Measurements from ENCODE around the gene DCAF8L2. TPM values are rescaled to one million over a fixed set of nuclear protein-coding genes. Genes with fewer than 3 reads are reported as not detected.
"Not testable (repeated sequence)": the region's sequence is repeated elsewhere in the genome, so short reads cannot be mapped to it uniquely, and the experiment has no call there.

DCAF8L2 gene
- total RNA-seq, 2 donors from 2014 or later = not detected

DNA sequence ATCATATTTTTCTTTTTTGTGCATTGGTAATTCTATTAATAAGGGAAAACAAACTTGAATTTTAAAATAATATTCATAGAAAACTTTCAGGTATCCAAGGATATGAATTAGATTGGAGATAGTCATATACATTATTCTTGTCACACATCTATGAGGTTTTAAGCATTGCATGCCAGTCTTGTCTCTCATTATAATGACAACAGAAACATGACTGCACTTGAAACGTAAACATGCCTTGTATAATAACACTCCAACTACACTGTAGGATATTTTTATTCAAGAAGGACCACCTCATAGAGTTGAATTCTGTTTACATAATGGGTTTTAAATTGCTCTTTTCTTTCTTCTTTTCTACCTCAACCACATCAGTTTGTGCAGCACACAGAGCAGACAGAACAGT lies 104.5 kb downstream of the DCAF8L2 start:
- H3K27me3 Mint-ChIP-seq (ENCODE audit: low read depth) = no peaks in the 10 kb centered on the region
- H3K27ac Mint-ChIP-seq = no peak overlapping the region
- peaks cover 2 to 4% of the 10 kb centered on the region in 2 donors for H3K9me3 Mint-ChIP-seq
- H3K4me3 Mint-ChIP-seq = no peak overlapping the region
- no peaks in the 10 kb centered on the region for H3K36me3 Mint-ChIP-seq (ENCODE audit: insufficient read depth in 2 of 2)
- no peak for ATAC-seq (replicated peaks in 1 of 2)
- DNase-seq = no peak
- H3K4me1 Mint-ChIP-seq (ENCODE audit: low read depth) = no peaks in the 10 kb centered on the region

DNA sequence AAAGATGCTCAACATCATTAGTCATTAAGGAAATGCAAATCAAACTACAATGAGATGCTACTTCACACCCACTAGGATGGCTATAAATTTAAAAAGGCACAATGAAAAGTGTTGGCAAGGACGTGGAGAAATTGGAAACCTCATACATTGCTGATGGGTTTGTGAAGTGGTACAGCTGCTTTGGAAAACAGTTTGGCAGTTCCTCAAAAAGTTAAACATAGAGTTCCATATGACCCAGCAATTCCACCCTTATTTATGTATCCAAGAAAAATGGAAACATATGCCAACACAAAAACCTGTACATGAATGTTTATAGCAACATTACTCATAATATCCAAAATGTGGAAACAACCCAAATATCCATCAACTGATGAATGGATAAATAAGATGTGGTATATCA lies 116.4 kb downstream of the DCAF8L2 start:
- ATAC-seq (replicated peaks in 1 of 2) = no peak
- H3K36me3 Mint-ChIP-seq (ENCODE audit: insufficient read depth in 2 of 2) = no peaks in the 10 kb centered on the region
- no peak overlapping the region for H3K27ac Mint-ChIP-seq
- no peak for DNase-seq
- no peaks in the 10 kb centered on the region for H3K27me3 Mint-ChIP-seq (ENCODE audit: low read depth)
- H3K9me3 Mint-ChIP-seq = peaks cover 7 to 8% of the 10 kb centered on the region in 2 donors
- no peak overlapping the region for H3K4me3 Mint-ChIP-seq
- no peaks in the 10 kb centered on the region for H3K4me1 Mint-ChIP-seq (ENCODE audit: low read depth)

- H3K27me3 Mint-ChIP-seq (ENCODE audit: low read depth) = no peaks in the 10 kb centered on the region
- no peaks in the 10 kb centered on the region for H3K4me1 Mint-ChIP-seq (ENCODE audit: low read depth)
- H3K27ac Mint-ChIP-seq = no peak overlapping the region
- ATAC-seq (replicated peaks in 1 of 2) = no peak
- no peaks in the 10 kb centered on the region for H3K36me3 Mint-ChIP-seq (ENCODE audit: insufficient read depth in 2 of 2)
- H3K4me3 Mint-ChIP-seq = no peak overlapping the region
- DNase-seq = no peak
- peaks cover 3 to 6% of the 10 kb centered on the region in 2 donors for H3K9me3 Mint-ChIP-seq
Observed at GRCh38 chrX:27715610-27716009, 125.5 kb downstream of the DCAF8L2 start.

DNA sequence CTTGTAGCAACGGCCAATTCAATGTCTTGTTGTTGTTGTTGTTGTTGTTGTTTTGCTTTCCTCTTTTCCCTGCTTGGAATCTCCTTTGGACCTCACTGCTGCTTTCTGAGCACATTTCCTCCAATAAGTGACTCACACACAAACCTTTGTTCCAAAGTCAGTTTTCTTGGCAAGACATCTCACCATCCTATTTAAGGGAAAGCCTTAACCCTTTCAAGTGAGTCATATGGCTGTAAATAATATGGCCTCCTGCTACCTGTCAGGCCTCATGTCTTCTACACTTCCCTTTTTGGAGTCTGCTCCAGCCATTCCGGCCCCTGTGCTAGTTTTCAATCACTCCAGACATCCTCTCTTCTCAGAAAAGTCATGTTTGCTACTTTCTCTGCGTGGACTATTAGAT lies 138.1 kb downstream of the DCAF8L2 start:
- Mint-ChIP-seq H3K9me3 (no peaks in the 10 kb centered on the region), H3K4me3 (no peak overlapping the region), H3K27ac (no peak overlapping the region), H3K4me1 (ENCODE audit: low read depth) (no peaks in the 10 kb centered on the region), H3K27me3 (ENCODE audit: low read depth) (no peaks in the 10 kb centered on the region), H3K36me3 (ENCODE audit: insufficient read depth in 2 of 2) (no peaks in the 10 kb centered on the region)
- DNase-seq (no peak), ATAC-seq (replicated peaks in 1 of 2) (no peak)

- H3K4me3 Mint-ChIP-seq = no peak overlapping the region
- H3K9me3 Mint-ChIP-seq = no peaks in the 10 kb centered on the region
- no peaks in the 10 kb centered on the region for H3K36me3 Mint-ChIP-seq (ENCODE audit: insufficient read depth in 2 of 2)
- no peak for DNase-seq
- ATAC-seq (replicated peaks in 1 of 2) = no peak
- no peaks in the 10 kb centered on the region for H3K27me3 Mint-ChIP-seq (ENCODE audit: low read depth)
- H3K27ac Mint-ChIP-seq = no peak overlapping the region
- H3K4me1 Mint-ChIP-seq (ENCODE audit: low read depth) = no peaks in the 10 kb centered on the region
Observed at GRCh38 chrX:27731962-27732361, 141.8 kb downstream of the DCAF8L2 start.

DNA sequence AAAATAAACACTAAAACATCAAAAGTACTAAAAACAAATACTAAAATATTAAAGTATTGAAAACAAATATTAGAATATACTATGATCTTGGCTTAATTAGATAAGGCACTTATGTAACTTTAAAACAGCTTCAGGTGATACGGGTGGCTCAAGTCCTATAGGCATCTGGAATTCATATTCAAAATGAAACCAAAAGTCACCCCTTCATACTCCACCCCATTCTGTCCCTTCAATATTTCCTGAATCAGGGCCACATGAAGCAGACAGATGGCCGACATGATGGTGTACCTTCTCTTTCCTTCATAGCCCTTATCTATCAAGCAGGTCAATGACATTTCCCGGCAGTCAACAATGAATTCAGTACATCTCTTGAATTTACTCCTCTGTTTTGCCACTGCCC lies 145.8 kb downstream of the DCAF8L2 start:
- no peaks in the 10 kb centered on the region for H3K27me3 Mint-ChIP-seq (ENCODE audit: low read depth)
- DNase-seq (no peak), ATAC-seq (replicated peaks in 1 of 2) (no peak)
- H3K36me3 Mint-ChIP-seq (ENCODE audit: insufficient read depth in 2 of 2) = no peaks in the 10 kb centered on the region
- H3K4me1 Mint-ChIP-seq (ENCODE audit: low read depth) = no peaks in the 10 kb centered on the region
- no peak overlapping the region for H3K27ac Mint-ChIP-seq
- no peak overlapping the region for H3K4me3 Mint-ChIP-seq
- peaks cover 0 to 11% of the 10 kb centered on the region in 2 donors for H3K9me3 Mint-ChIP-seq

- DNase-seq = no peak
Observed at GRCh38 chrX:27740933-27741332, 150.8 kb downstream of the DCAF8L2 start.

DNA sequence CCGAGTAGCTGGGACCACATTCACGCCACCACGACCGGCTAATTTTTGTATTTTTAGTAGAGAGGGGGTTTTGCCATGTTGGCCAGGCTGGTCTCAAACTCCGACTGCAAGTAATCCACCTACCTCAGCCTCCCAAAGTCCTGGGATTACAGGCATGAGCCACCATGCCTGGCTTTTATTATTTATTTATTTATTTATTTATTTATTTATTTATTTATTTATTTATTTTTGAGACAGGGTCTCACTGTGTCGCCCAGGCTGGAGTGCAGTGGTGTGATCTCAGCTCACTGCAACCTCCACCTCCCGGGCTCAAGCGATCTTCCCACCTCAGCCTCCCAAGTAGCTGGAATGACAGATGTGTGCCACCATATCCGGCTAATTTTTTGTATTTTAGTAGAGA lies 153.4 kb downstream of the DCAF8L2 start:
- not testable (repeated sequence) for DNase-seq; H3K27ac Mint-ChIP-seq; H3K4me3 Mint-ChIP-seq; ATAC-seq (replicated peaks in 1 of 2); H3K4me1 Mint-ChIP-seq (ENCODE audit: low read depth); H3K27me3 Mint-ChIP-seq (ENCODE audit: low read depth); H3K36me3 Mint-ChIP-seq (ENCODE audit: insufficient read depth in 2 of 2)
- peaks cover 4 to 11% of the 10 kb centered on the region in 2 donors for H3K9me3 Mint-ChIP-seq

More at GRCh38 chrX:27740933-27741332, 150.8 kb downstream of the DCAF8L2 start:
- H3K27me3 Mint-ChIP-seq (ENCODE audit: low read depth) = no peaks in the 10 kb centered on the region
- H3K4me1 Mint-ChIP-seq (ENCODE audit: low read depth) = no peaks in the 10 kb centered on the region
- no peak for ATAC-seq (replicated peaks in 1 of 2)
- no peak overlapping the region for H3K27ac Mint-ChIP-seq
- H3K9me3 Mint-ChIP-seq = peaks cover 0 to 11% of the 10 kb centered on the region in 2 donors
- H3K4me3 Mint-ChIP-seq = no peak overlapping the region
- H3K36me3 Mint-ChIP-seq (ENCODE audit: insufficient read depth in 2 of 2) = no peaks in the 10 kb centered on the region

DNA sequence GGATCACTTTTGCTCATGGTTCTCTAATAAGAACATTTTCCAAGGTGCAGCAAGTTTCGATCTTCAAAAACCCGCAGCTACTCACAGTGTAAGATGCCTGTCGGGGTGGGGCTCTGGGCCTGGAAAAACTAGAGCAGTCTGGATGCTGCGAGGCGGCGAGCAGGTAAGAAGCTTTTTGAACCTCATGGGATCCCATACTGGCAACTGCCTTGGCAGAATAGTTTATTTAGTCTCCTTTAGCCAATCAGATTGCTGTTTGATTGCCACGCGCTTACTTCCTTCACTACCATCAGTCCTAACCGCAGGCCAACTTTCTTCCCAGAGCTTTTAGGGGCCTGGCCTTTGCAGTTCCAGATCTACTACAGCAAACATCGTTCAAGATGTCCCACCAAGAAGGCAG lies 156.4 kb downstream of the DCAF8L2 start:
- no peaks in the 10 kb centered on the region for H3K36me3 Mint-ChIP-seq (ENCODE audit: insufficient read depth in 2 of 2)
- H3K9me3 Mint-ChIP-seq = peaks cover 0 to 4% of the 10 kb centered on the region in 2 donors
- DNase-seq (no peak), ATAC-seq (replicated peaks in 1 of 2) (no peak)
- no peak overlapping the region for H3K4me3 Mint-ChIP-seq
- H3K27ac Mint-ChIP-seq = no peak overlapping the region
- H3K27me3 Mint-ChIP-seq (ENCODE audit: low read depth) = no peaks in the 10 kb centered on the region
- no peaks in the 10 kb centered on the region for H3K4me1 Mint-ChIP-seq (ENCODE audit: low read depth)

DNA sequence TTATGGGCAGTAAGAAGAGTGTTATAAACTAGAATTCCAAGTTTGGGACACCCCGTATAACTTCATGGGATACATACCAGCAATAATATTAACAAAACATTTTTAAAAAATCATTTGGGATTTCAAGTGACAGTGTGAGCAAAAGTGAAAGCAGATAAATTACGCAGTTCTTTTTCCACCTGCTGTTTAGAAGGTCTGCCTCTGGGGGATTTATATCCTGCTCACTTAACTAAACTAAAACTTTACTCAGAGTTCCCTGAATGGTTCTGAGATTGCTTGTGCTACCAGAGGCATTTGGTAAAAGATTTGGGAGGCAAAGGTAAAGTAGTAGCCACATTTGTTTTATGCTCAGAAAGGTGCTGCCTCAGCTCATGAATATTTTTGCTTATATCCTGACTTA lies 160.2 kb downstream of the DCAF8L2 start:
- ATAC-seq (replicated peaks in 1 of 2); H3K9me3 Mint-ChIP-seq; H3K36me3 Mint-ChIP-seq (ENCODE audit: insufficient read depth in 2 of 2); H3K4me1 Mint-ChIP-seq (ENCODE audit: low read depth); H3K27ac Mint-ChIP-seq; H3K4me3 Mint-ChIP-seq; DNase-seq; H3K27me3 Mint-ChIP-seq (ENCODE audit: low read depth): not testable (repeated sequence)

- DNase-seq (no peak), ATAC-seq (replicated peaks in 1 of 2) (no peak)
- Mint-ChIP-seq H3K4me1 (ENCODE audit: low read depth) (no peaks in the 10 kb centered on the region), H3K36me3 (ENCODE audit: insufficient read depth in 2 of 2) (peaks cover 0 to 3% of the 10 kb centered on the region in 2 donors), H3K9me3 (peaks cover 5 to 6% of the 10 kb centered on the region in 2 donors), H3K4me3 (no peak overlapping the region), H3K27me3 (ENCODE audit: low read depth) (no peaks in the 10 kb centered on the region), H3K27ac (no peak overlapping the region)
Observed at GRCh38 chrX:27751976-27752375, 161.8 kb downstream of the DCAF8L2 start.

DNA sequence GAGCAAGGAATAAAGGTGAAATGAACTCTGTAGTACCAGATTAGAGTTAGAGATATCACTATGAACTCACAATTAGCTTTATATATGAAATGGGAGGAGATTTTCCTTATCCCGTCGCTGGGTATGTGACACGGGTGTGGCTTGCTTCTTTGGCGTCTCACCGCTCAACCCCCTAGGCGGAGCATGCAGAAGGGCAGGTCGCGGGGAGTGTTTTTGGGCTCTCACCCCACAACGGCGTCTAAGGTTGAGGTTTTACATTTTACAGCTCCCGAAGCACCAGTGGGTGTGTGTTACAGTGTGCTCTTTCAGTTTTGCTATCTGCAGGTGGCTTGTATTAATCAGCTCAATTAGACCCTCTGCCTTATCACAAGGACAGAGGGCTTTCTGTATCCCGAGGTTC lies 175.6 kb downstream of the DCAF8L2 start:
- Mint-ChIP-seq H3K36me3 (ENCODE audit: insufficient read depth in 2 of 2) (no peaks in the 10 kb centered on the region), H3K9me3 (peaks cover 2 to 3% of the 10 kb centered on the region in 2 donors), H3K27me3 (ENCODE audit: low read depth) (no peaks in the 10 kb centered on the region), H3K4me3 (no peak overlapping the region), H3K4me1 (ENCODE audit: low read depth) (no peaks in the 10 kb centered on the region), H3K27ac (no peak overlapping the region)
- ATAC-seq (replicated peaks in 1 of 2) (no peak), DNase-seq (no peak)

DNA sequence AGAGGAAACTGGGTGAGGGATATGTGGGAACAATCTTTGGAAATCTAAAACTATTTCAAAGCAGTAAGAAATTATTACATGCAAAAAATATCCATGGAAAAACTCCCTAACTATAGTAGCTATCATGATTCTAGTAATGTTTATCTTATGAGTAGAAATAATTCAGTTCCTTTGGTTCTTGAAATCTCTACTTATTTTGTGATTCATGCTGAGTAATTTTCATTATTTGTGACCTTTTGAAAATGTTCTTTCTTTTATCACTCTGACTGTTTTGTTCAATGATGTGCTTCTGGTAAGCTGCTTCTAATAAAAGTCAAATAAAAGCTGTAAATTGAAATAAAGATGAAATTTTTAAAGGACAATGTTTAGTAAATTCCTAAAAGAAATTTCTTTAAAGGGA lies 177.2 kb downstream of the DCAF8L2 start:
- Mint-ChIP-seq H3K4me3 (no peak overlapping the region), H3K36me3 (ENCODE audit: insufficient read depth in 2 of 2) (no peaks in the 10 kb centered on the region), H3K27me3 (ENCODE audit: low read depth) (no peaks in the 10 kb centered on the region), H3K27ac (no peak overlapping the region), H3K4me1 (ENCODE audit: low read depth) (no peaks in the 10 kb centered on the region), H3K9me3 (peaks cover 0 to 2% of the 10 kb centered on the region in 2 donors)
- ATAC-seq (replicated peaks in 1 of 2) = no peak
- no peak for DNase-seq

DNA sequence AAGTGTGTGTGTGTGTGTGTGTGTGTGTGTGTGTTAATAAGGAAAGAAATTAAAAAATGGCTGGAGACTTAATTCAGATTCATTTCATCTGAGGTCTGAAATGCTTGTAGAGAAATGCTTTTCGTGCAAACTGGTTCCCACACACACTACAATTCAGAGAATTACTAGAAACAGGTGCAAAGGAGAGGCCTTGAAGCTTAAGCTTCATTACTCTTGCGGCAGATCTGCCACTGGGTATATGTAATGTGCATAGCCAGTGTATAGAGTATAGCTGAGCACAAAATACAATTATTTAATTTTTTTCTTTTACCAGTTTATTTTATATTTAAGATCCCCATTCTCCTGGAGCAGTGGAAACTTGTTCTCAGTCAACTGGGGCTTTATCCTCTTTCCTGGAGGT lies 185.8 kb downstream of the DCAF8L2 start:
- Mint-ChIP-seq H3K4me1 (ENCODE audit: low read depth) (no peaks in the 10 kb centered on the region), H3K9me3 (no peaks in the 10 kb centered on the region), H3K4me3 (no peak overlapping the region), H3K27ac (no peak overlapping the region), H3K27me3 (ENCODE audit: low read depth) (no peaks in the 10 kb centered on the region), H3K36me3 (ENCODE audit: insufficient read depth in 2 of 2) (no peaks in the 10 kb centered on the region)
- no peak for DNase-seq
- ATAC-seq (replicated peaks in 1 of 2) = no peak
